Adrenal gland (tissue), 12 donors: ENCODE results near the gene INSYN1. TPM values are rescaled to one million over a fixed set of nuclear protein-coding genes. Genes with fewer than 3 reads are reported as not detected.

ENCODE experiments used
- DNase-seq, 7 donors: peaks; one replicate each; pipeline ENCODE4 v3.0.0-alpha.2; 2019 to 2020
- H3K27ac ChIP-seq, 5 donors: fragments of 200-600 bp; sonication (generic) in 4 of 5; 1 replicate in 3 of 5; 2 replicates in 2 of 5; pipeline versions ENCODE4 v1.5.1 to v1.8.0; 2016 to 2020; ENCODE audit warnings: mild to moderate bottlenecking in 1 of 5
- H3K27me3 ChIP-seq: fragments of 200-600 bp; 2 replicates; pipeline ENCODE4 v1.8.0; 2021
- H3K36me3 ChIP-seq, 2 donors: fragments of 200-600 bp; replicated peaks in 1 of 2; 1 replicate in 1 of 2; 2 replicates in 1 of 2; pipeline versions ENCODE4 v1.5.1 to v1.8.0; 2018 to 2022
- H3K4me1 ChIP-seq, 2 donors: fragments of 200-600 bp; replicated peaks in 1 of 2; 1 replicate in 1 of 2; 2 replicates in 1 of 2; pipeline versions ENCODE4 v1.5.1 to v1.8.0; 2018 to 2021
- H3K4me3 ChIP-seq, 4 donors: fragments of 200-600 bp; sonication (generic) in 3 of 4; one replicate each; pipeline ENCODE4 v1.5.1; 2016 to 2018
- H3K9me3 ChIP-seq, 3 donors: fragments of 200-600 bp; sonication (generic) in 1 of 3; replicated peaks in 1 of 3; 1 replicate in 2 of 3; 2 replicates in 1 of 3; pipeline versions ENCODE4 v1.5.1 to v1.8.0; 2016 to 2021
- POLR2A ChIP-seq, 2 donors: fragments of 450-650 bp; IDR thresholded peaks; one replicate each; pipeline ENCODE4 v1.6.1; 2017; ENCODE audit warnings: antibody characterized with exemption in 2 of 2, mild to moderate bottlenecking in 2 of 2, moderate library complexity in 1 of 2
- WGBS, 4 donors: extraction: QIAGEN DNeasy Blood & Tissue Kit in 2 of 4; methylation state at CpG; one replicate each; pipeline versions ENCODE4 v1.1.5 to v1.1.7; 2013 to 2017; 5-methylcytosine and 5-hydroxymethylcytosine counted together
- intact Hi-C, 2 donors: fragments of 100-400 bp; cut with DNase I; formaldehyde crosslinking; loops; one replicate each; pipeline versions ENCODE4 v1.14.1 to v1.15.0; 2022 to 2023
- polyA plus RNA-seq, 3 donors: library from polyadenylated mRNA; stranded (reverse); fragments of 200-250 nt in 2 of 3; fragments of 350-450 nt in 1 of 3; fragmentation: Illumina TruSeq in 1 of 3; extraction: RNeasy Lipid Tissue Mini Kit (QIAGEN cat#74804) in 1 of 3; gene quantifications; one replicate each; pipeline ENCODE4 v1.2.3, GENCODE V29; 2013 to 2014
- total RNA-seq, 9 donors: library from RNA; depleted of rRNA in 4 of 9; stranded (reverse); fragments of >200 nt in 4 of 9; fragments of 120-200 nt in 1 of 9; fragmentation: NEBNext Ultra II Directional in 1 of 9; extraction: Animal tissue kit (Norgen Biotek cat#: 25700) in 1 of 9; gene quantifications; one replicate each; pipeline versions ENCODE4 v1.1.0 to v1.2.4, GENCODE V29; 2013 to 2023
- TF ChIP-seq, protein P1 (sequence below), 6 experiments: fragments of 450-650 bp in 4 of 6; fragments of 200-600 bp in 2 of 6; sonication (generic) in 1 of 6; IDR thresholded peaks; 1 replicate in 5 of 6; 2 replicates in 1 of 6; pipeline versions ENCODE4 v1.5.1 to v1.8.0; 2016 to 2021; ENCODE audit warnings: antibody characterized with exemption in 6 of 6, mild to moderate bottlenecking in 2 of 6, moderate library complexity in 1 of 6
- donor health status: healthy with polysubstance abuse.
- donor health status: Bipolar disorder and iron deficiency.
- donor health status: DM: yes; HTN: yes; CAD: no.
- donor health status: DM: no; HTN: no; CAD: no.
- donor health status: DM: no; HTN: no; CAD: no.
- donor health status: DM: yes; HTN: yes; CAD: no.

Gene INSYN1
- total and polyA plus RNA-seq, 12 donors, result 0.68 to 19.5 (median 3.7) TPM

GRCh38 chr15:73752806-73753193 lies 351 bp downstream of the INSYN1 start:
- peak overlapping the region in 2 of 4 donors; percentile 24 to 68 for H3K4me3 ChIP-seq
- TF ChIP-seq, protein P1, sequence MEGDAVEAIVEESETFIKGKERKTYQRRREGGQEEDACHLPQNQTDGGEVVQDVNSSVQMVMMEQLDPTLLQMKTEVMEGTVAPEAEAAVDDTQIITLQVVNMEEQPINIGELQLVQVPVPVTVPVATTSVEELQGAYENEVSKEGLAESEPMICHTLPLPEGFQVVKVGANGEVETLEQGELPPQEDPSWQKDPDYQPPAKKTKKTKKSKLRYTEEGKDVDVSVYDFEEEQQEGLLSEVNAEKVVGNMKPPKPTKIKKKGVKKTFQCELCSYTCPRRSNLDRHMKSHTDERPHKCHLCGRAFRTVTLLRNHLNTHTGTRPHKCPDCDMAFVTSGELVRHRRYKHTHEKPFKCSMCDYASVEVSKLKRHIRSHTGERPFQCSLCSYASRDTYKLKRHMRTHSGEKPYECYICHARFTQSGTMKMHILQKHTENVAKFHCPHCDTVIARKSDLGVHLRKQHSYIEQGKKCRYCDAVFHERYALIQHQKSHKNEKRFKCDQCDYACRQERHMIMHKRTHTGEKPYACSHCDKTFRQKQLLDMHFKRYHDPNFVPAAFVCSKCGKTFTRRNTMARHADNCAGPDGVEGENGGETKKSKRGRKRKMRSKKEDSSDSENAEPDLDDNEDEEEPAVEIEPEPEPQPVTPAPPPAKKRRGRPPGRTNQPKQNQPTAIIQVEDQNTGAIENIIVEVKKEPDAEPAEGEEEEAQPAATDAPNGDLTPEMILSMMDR (IDR thresholded peaks at IDR 0.05), result no peak
- no peak for TF ChIP-seq POLR2A (IDR thresholded peaks at IDR 0.05)
- DNase-seq, result no peak
- no peaks in the 10 kb centered on the region for H3K9me3 ChIP-seq
- H3K27me3 ChIP-seq, result peaks cover 9% of the 10 kb centered on the region
- H3K27ac ChIP-seq, result peak overlapping the region in 1 of 5 donors; percentile 40
- 0 to 1% (median 1%) methylated on average over 14 to 55 of the region's 56 CpGs for whole genome bisulfite sequencing, 4 donors
- H3K36me3 ChIP-seq, result no peaks in the 10 kb centered on the region
- peaks cover 0 to 7% of the 10 kb centered on the region in 2 donors for H3K4me1 ChIP-seq
- intact Hi-C loops, result no loop called here

- peaks cover 9% of the 10 kb centered on the region for H3K27me3 ChIP-seq
- intact Hi-C loops, result no loop called here
- no peaks in the 10 kb centered on the region for H3K9me3 ChIP-seq
- DNase-seq, result no peak
- 1 to 2% (median 2%) methylated on average over 16 to 79 of the region's 79 CpGs; no CpG with 5 or more reads in 1 of the 4 donors for WGBS, 4 donors
- peaks cover 0 to 7% of the 10 kb centered on the region in 2 donors for H3K4me1 ChIP-seq
- H3K4me3 ChIP-seq, result peak overlapping the region in 2 of 4 donors; percentile 24 to 68
- H3K27ac ChIP-seq, result peak overlapping the region in 1 of 5 donors; percentile 40
- TF ChIP-seq, protein P1 (IDR thresholded peaks at IDR 0.05), result no peak
- no peak for TF ChIP-seq POLR2A (IDR thresholded peaks at IDR 0.05)
- H3K36me3 ChIP-seq, result no peaks in the 10 kb centered on the region
These were observed 999 bp downstream of the INSYN1 start for GRCh38 chr15:73751899-73752805.

- WGBS, 4 donors, result 24 to 57% (median 43%) methylated on average over 2 to 9 of the region's 9 CpGs
- no peaks in the 10 kb centered on the region for H3K9me3 ChIP-seq
- intact Hi-C loops, result no loop called here
- H3K27me3 ChIP-seq, result peaks cover 9% of the 10 kb centered on the region
- no peaks in the 10 kb centered on the region for H3K36me3 ChIP-seq
- H3K4me1 ChIP-seq, result peaks cover 0 to 7% of the 10 kb centered on the region in 2 donors
- TF ChIP-seq, protein P1 (IDR thresholded peaks at IDR 0.05), result no peak
- TF ChIP-seq POLR2A (IDR thresholded peaks at IDR 0.05), result no peak
- H3K27ac ChIP-seq, result no peak overlapping the region
- H3K4me3 ChIP-seq, result peak overlapping the region in 1 of 4 donors; percentile 68
- no peak for DNase-seq
These were observed 1.6 kb downstream of the INSYN1 start for GRCh38 chr15:73751511-73751898.

DNA sequence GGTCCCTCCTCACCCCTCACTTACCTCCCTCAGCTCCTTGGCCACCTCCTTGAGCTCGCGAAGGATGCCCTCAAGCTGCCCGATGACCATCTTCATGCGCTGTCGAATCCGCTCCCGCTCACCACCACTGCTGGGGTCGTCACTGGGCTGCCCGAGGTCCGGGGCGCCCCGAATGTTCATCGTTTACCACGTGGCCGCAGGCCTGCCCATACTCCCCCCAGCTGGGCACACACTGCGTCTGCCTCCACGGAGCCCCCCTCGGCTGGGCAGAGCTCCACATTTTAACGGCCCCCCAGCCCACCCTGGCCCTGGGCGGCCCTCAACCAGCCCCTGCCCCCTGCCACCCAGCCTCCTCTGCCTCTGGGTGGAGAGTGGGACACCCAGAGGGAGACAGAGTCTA lies 2.2 kb downstream of the INSYN1 start:
- 87 to 92% (median 90%) methylated on average over 17 to 20 of the region's 20 CpGs for WGBS, 4 donors
- intact Hi-C loops, result no loop called here

More for the DNA sequence above, 2.2 kb downstream of the INSYN1 start:
- TF ChIP-seq, protein P1 (IDR thresholded peaks at IDR 0.05), result no peak
- no peak for TF ChIP-seq POLR2A (IDR thresholded peaks at IDR 0.05)
- H3K27ac ChIP-seq, result no peak overlapping the region
- peaks cover 9% of the 10 kb centered on the region for H3K27me3 ChIP-seq
- H3K36me3 ChIP-seq, result no peaks in the 10 kb centered on the region
- no peaks in the 10 kb centered on the region for H3K9me3 ChIP-seq
- H3K4me1 ChIP-seq, result peaks cover 0 to 7% of the 10 kb centered on the region in 2 donors
- DNase-seq, result no peak
- no peak overlapping the region for H3K4me3 ChIP-seq
